CD8-positive, alpha-beta memory T cell (primary cell): Measurements from ENCODE around the gene TTLL6. TPM values are rescaled to one million over a fixed set of nuclear protein-coding genes. Genes with fewer than 3 reads are reported as not detected.
"Not testable (repeated sequence)": the region's sequence is repeated elsewhere in the genome, so short reads cannot be mapped to it uniquely, and the experiment has no call there.

Experiments
- CTCF ChIA-PET: fragments of 350-600 bp; sonication (Branson Sonifier 250); formaldehyde crosslinking; loops from one replicate; lab custom pipeline; 2021; ENCODE audit warnings: antibody characterized with exemption; lab: Charles Lee
- POLR2A ChIA-PET: fragments of 350-600 bp; sonication (Branson Sonifier 250); formaldehyde crosslinking; loops from one replicate; lab custom pipeline; 2021; ENCODE audit warnings: antibody characterized with exemption; lab: Charles Lee
- DNase-seq, 5 donors: peaks; one replicate each; pipeline versions ENCODE4 v3.0.0 to v3.0.0-alpha.2; 2020 to 2022; ENCODE audit warnings: mixed read lengths in 1 of 5
- H3K27ac ChIP-seq: one replicate; pipeline ENCODE4 v1.7.0; 2013; ENCODE audit warnings: low read depth, mild to moderate bottlenecking, low read length, moderate library complexity
- H3K27me3 ChIP-seq: 2 replicates; pipeline ENCODE4 v1.7.0; 2013; ENCODE audit warnings: low read length, mild to moderate bottlenecking; ENCODE audit not compliant: insufficient read depth, poor library complexity, severe bottlenecking
- H3K36me3 ChIP-seq: 2 replicates; pipeline ENCODE4 v1.7.0; 2013; ENCODE audit warnings: mild to moderate bottlenecking, low read length, moderate library complexity; ENCODE audit not compliant: insufficient read depth
- H3K4me1 ChIP-seq: 2 replicates; pipeline ENCODE4 v1.7.0; 2013; ENCODE audit warnings: mild to moderate bottlenecking, low read length, moderate library complexity; ENCODE audit not compliant: insufficient read depth
- H3K4me3 ChIP-seq: 2 replicates; pipeline ENCODE4 v1.7.0; 2013; ENCODE audit warnings: mild to moderate bottlenecking, low read length
- H3K9me3 ChIP-seq: 2 replicates; pipeline ENCODE4 v1.7.0; 2013; ENCODE audit warnings: mild to moderate bottlenecking, low read length
- H3K27ac Mint-ChIP-seq, 8 donors: one replicate each; pipeline ENCODE4 v1.8.0; 2020 to 2021; ENCODE audit warnings: mixed read lengths in 8 of 8, mild to moderate bottlenecking in 6 of 8, inconsistent platforms in 3 of 8, moderate library complexity in 3 of 8
- H3K27me3 Mint-ChIP-seq, 2 donors: one replicate each; pipeline ENCODE4 v1.8.0; 2020 to 2021; ENCODE audit warnings: mixed read lengths in 2 of 2, mild to moderate bottlenecking in 1 of 2, moderate library complexity in 1 of 2
- H3K36me3 Mint-ChIP-seq, 3 donors: one replicate each; pipeline ENCODE4 v1.8.0; 2020 to 2021; ENCODE audit warnings: mixed read lengths in 3 of 3, inconsistent platforms in 1 of 3, mild to moderate bottlenecking in 1 of 3
- H3K4me1 Mint-ChIP-seq, 3 donors: one replicate each; pipeline ENCODE4 v1.8.0; 2020 to 2021; ENCODE audit warnings: mixed read lengths in 3 of 3, inconsistent platforms in 1 of 3, mild to moderate bottlenecking in 1 of 3
- H3K4me3 Mint-ChIP-seq, 7 donors: one replicate each; pipeline ENCODE4 v1.8.0; 2020 to 2021; ENCODE audit warnings: mixed read lengths in 7 of 7, mild to moderate bottlenecking in 6 of 7, moderate library complexity in 4 of 7, inconsistent platforms in 2 of 7
- H3K9me3 Mint-ChIP-seq, 5 donors: one replicate each; pipeline ENCODE4 v1.8.0; 2020 to 2022; ENCODE audit warnings: mixed read lengths in 5 of 5, mild to moderate bottlenecking in 3 of 5, moderate library complexity in 2 of 5, inconsistent platforms in 1 of 5
- polyA plus RNA-seq: library from polyadenylated mRNA; unstranded; fragments of 300-500 nt; fragmentation: Illumina TruSeq; gene quantifications from one replicate; pipeline ENCODE4 v1.2.3, GENCODE V29; 2021
- total RNA-seq, 2 experiments: library from RNA; stranded (reverse); gene quantifications; one replicate each; pipeline ENCODE4 v1.2.3, GENCODE V29; 2021

TTLL6 gene
- total and polyA plus RNA-seq, 3 experiments from 2014 or later, result not detected

DNA sequence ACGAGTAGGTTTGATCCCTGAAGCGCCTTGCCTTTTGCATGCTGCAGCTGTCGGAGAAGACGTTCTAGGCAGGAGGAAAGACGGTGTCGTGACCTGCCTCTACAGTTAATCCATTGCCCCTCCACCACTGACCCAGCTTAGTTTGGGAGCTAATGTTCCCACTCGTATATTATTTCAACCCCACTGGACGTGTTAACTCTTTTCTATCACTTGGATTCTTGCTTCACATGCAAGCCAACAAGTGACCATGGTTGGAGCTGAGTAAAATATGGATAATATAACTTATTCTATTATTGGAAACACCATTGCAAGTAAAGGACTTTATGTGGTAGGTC lies 14.5 kb upstream of the TTLL6 start:
- H3K27ac Mint-ChIP-seq, result peak overlapping the region; percentile 15 to 99 (median 98)
- ChIA-PET CTCF (interaction anchor here (0.9 to 3.3 kb wide), 4 partner anchors 9 to 17 kb away, joined by 3 to 13 read pairs (median 6); no protein-coding TSS in a partner anchor), POLR2A (interaction anchor here (1.0 to 1.6 kb wide), 2 partner anchors 10 to 76 kb away, joined by 3 to 8 read pairs; no protein-coding TSS in a partner anchor)
- H3K4me3 Mint-ChIP-seq, result peak overlapping the region; percentile 95 to 98 (median 97)
- Histone ChIP-seq H3K9me3 (no peaks in the 10 kb centered on the region), H3K36me3 (no peaks in the 10 kb centered on the region), H3K4me1 (peaks cover 49% of the 10 kb centered on the region), H3K27ac (peak overlapping the region; percentile 89), H3K4me3 (peak overlapping the region; percentile 88), H3K27me3 (no peaks in the 10 kb centered on the region)
- H3K36me3 Mint-ChIP-seq, result peaks cover 0 to 14% (median 3%) of the 10 kb centered on the region in 3 donors
- H3K9me3 Mint-ChIP-seq, result no peaks in the 10 kb centered on the region
- peaks cover 34 to 65% (median 58%) of the 10 kb centered on the region in 3 donors for H3K4me1 Mint-ChIP-seq
- peaks cover 0 to 9% of the 10 kb centered on the region in 2 donors for H3K27me3 Mint-ChIP-seq
- DNase-seq, result no peak

DNA sequence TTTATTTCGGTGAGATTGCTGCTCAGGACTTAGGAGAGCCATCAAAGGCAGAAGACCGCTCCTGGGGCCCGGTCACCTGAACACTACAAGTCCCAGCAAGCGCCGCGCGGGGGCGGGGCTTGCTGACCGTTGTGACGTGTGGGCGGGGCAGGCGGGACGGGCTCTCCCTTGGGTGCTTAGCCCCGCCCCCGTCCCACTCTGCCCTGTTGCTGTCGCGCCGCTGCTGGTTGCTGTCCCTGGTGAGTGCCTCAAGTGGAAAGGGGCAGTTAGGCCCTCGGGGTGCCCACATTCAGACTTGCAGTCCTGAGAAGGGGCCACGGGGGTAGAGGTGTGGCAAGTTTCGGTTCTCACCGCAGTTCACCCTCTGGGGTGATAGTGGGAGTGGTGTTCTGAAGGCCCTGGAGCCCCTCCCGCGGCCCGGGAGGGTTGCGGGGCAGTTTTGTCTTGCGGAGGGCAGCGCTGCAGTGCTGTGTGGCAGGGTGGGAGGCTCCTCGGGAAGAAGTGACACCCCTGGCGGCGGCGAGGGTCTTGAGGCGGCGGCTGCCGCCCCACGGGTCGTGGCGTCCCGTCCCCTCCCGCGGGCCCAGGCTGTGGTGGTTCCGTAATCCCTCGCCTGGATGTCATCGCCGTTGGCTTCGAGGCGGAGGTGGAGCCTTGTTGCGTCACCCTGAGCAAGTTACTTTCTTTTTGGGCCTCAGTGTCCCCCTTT lies 14.0 kb upstream of the TTLL6 start, which contains the start of gene CALCOCO2:
Gene CALCOCO2, plus strand, starts transcription at position 196 of the 709 bp plus-strand sequence. CDS start 10,673 bp downstream, outside the sequence.
- peaks cover 29 to 60% (median 52%) of the 10 kb centered on the region in 3 donors for H3K4me1 Mint-ChIP-seq
- POLR2A ChIA-PET, result interaction anchor here (1.0 to 1.6 kb wide), 3 partner anchors 10 to 77 kb away, joined by 3 to 9 read pairs (median 8); no protein-coding TSS in a partner anchor
- Histone ChIP-seq H3K27me3 (no peaks in the 10 kb centered on the region), H3K4me1 (peaks cover 44% of the 10 kb centered on the region), H3K27ac (peak within 1 kb of the TSS; percentile 89), H3K36me3 (no peaks in the 10 kb centered on the region), H3K9me3 (no peaks in the 10 kb centered on the region), H3K4me3 (peak within 1 kb of the TSS; percentile 88)
- peak within 1 kb of the TSS; percentile 95 to 98 (median 97) for H3K4me3 Mint-ChIP-seq
- H3K27ac Mint-ChIP-seq, result peak within 1 kb of the TSS; percentile 89 to 99 (median 98)
- peaks cover 1 to 10% of the 10 kb centered on the region in 2 donors for H3K27me3 Mint-ChIP-seq
- CTCF ChIA-PET, result interaction anchor here (1.0 to 3.3 kb wide), 4 partner anchors 9 to 48 kb away, joined by 3 to 13 read pairs (median 6); no protein-coding TSS in a partner anchor
- H3K36me3 Mint-ChIP-seq, result peaks cover 0 to 13% (median 0%) of the 10 kb centered on the region in 3 donors
- DNase-seq, result peak; percentile 79 to 87 (median 83)
- no peaks in the 10 kb centered on the region for H3K9me3 Mint-ChIP-seq

DNA sequence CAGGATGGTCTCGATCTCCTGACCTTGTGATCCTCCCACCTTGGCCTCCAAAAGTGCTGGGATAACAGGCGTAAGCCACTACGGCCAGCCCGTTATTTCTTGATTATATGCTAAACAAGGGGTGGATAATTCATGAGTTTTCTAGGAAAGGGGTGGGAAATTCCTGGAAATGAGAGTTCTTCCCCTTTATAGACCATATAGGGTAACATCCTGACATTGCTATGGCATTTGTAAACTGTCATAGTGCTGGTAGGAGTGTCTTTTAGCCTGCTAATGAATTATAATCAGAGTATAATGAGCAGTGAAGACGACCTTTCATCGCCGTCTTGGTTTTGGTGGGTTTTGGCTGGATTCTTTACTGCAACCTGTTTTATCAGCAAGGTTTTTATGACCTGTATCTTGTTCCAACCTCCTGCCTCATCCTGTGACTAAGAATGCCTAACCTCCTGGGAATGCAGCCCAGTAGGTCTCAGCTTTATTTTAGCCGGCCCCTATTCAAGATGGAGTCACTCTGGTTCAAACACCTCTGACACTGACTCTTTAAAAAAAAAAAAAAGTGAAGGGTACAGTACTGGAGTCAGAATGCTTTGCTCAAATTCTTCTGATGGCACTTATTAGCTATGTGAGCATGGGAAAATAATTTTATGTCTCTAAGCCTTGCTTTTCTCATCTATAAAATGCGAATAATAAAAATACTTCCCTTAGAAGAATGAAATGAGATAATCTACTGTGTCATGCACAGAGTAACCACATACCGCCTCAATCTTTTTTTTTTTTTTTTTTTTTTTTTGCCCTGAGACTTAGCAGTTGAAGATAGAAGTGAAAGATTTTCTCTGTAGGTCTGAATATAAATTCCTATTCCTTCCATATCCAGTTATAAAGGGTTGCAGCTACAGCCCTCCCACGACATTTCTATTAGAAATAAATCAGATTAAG lies 8.7 kb upstream of the TTLL6 start:
- Histone ChIP-seq H3K9me3 (no peaks in the 10 kb centered on the region), H3K27ac (no peak overlapping the region), H3K27me3 (no peaks in the 10 kb centered on the region), H3K36me3 (no peaks in the 10 kb centered on the region), H3K4me3 (no peak overlapping the region), H3K4me1 (peaks cover 4% of the 10 kb centered on the region)
- H3K9me3 Mint-ChIP-seq, result no peaks in the 10 kb centered on the region
- POLR2A ChIA-PET, result interaction anchor here (0.6 kb wide), 1 partner anchor 343 kb away, joined by 6 read pairs; no protein-coding TSS in a partner anchor
- no peak for DNase-seq
- H3K36me3 Mint-ChIP-seq, result peaks cover 0 to under 1% (median 0%) of the 10 kb centered on the region in 3 donors
- no peak overlapping the region for H3K27ac Mint-ChIP-seq
- peaks cover 1 to 9% (median 5%) of the 10 kb centered on the region in 3 donors for H3K4me1 Mint-ChIP-seq
- no peak overlapping the region for H3K4me3 Mint-ChIP-seq
- CTCF ChIA-PET, result interaction anchor here (1.1 kb wide), 1 partner anchor 53 kb away, joined by 6 read pairs; no protein-coding TSS in a partner anchor
- peaks cover 13 to 22% of the 10 kb centered on the region in 2 donors for H3K27me3 Mint-ChIP-seq

DNA sequence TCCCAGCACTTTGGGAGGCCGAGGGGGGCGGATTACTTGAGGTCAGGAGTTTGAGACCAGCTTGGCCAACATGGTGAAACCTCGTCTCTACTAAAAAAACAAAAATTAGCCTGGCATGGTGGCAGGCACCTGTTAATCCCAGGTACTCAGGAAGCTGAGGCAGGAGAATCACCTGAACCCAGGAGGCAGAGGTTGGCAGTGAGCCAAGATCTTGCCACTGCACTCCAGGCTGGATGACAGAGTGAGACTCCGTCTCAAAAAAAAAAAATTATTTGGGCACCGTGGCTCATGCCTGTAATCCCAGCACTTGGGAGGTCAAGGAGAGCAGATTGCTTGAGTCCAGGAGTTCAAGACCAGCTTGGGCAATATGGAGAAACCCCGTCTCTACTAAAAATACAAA lies 3.9 kb upstream of the TTLL6 start:
- H3K4me3 Mint-ChIP-seq, H3K9me3 ChIP-seq, H3K27ac Mint-ChIP-seq, H3K36me3 Mint-ChIP-seq, H3K27ac ChIP-seq, H3K36me3 ChIP-seq, H3K9me3 Mint-ChIP-seq, POLR2A ChIA-PET, H3K4me3 ChIP-seq, DNase-seq: not testable (repeated sequence)
- peaks cover 9 to 14% (median 11%) of the 10 kb centered on the region in 3 donors for H3K4me1 Mint-ChIP-seq
- peaks cover 26 to 44% of the 10 kb centered on the region in 2 donors for H3K27me3 Mint-ChIP-seq
- CTCF ChIA-PET, result interaction anchor here (0.9 to 2.3 kb wide), 2 partner anchors 58 kb away, joined by 5 to 11 read pairs; no protein-coding TSS in a partner anchor
- H3K4me1 ChIP-seq, result peaks cover 13% of the 10 kb centered on the region
- H3K27me3 ChIP-seq, result peaks cover 14% of the 10 kb centered on the region

DNA sequence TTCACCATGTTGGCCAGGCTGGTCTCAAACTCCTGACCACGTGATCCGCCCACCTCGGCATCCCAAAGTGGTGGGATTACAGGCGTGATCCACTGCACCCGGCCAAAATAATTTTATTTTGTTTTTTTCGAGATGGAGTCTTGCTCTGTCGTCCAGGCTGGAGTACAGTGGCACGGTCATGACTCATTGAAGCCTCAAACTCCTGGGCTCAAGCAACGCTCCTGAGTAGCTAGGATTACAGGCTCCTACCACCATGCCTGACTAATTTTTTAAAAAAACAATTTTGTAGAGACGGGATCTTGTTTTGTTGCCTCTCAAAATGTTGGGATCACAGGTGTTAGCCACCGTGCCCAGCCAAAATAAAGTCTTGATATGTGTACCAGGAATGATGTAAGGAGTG lies 2.4 kb upstream of the TTLL6 start:
- no peaks in the 10 kb centered on the region for H3K36me3 ChIP-seq
- peaks cover 13 to 22% (median 14%) of the 10 kb centered on the region in 3 donors for H3K4me1 Mint-ChIP-seq
- H3K27ac Mint-ChIP-seq, result peak overlapping the region in 1 of 8 donors; percentile 36
- H3K4me3 ChIP-seq, result no peak overlapping the region
- no peak overlapping the region for H3K27ac ChIP-seq
- H3K4me1 ChIP-seq, result peaks cover 13% of the 10 kb centered on the region
- CTCF ChIA-PET, result interaction anchor here (12.2 kb wide), 1 partner anchor 60 kb away, joined by 214 read pairs; no protein-coding TSS in a partner anchor
- H3K9me3 Mint-ChIP-seq, result no peaks in the 10 kb centered on the region
- H3K4me3 Mint-ChIP-seq, result no peak overlapping the region
- H3K9me3 ChIP-seq, result no peaks in the 10 kb centered on the region
- DNase-seq, result no peak
- H3K27me3 ChIP-seq, result peaks cover 14% of the 10 kb centered on the region
- H3K36me3 Mint-ChIP-seq, result no peaks in the 10 kb centered on the region
- H3K27me3 Mint-ChIP-seq, result peaks cover 28 to 48% of the 10 kb centered on the region in 2 donors
- POLR2A ChIA-PET, result no interaction called here

DNA sequence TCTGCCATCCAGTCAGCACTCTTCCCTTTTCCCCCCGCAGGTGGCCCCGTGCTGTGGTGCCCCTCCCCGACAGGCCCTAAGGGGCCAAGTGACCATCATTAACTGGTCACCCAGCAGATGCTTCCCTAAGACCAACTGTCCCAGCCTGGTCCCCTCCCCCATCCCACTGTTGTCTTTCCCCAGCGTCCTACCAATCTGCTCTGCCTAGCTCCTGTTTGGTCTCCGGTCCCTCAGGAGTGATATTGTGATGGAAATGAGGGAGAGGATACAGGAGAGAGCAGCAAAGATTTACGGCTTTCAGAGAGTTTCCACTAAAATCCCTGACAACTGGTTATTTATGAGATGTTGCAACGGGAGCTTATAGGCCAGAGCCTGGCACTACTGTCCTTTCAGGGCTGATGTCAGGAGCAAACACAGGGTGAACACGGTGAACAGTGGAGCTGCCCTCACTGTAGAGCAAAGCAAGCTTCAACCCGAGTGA lies 1.4 kb upstream of the TTLL6 start:
- peaks cover 14% of the 10 kb centered on the region for H3K27me3 ChIP-seq
- no peaks in the 10 kb centered on the region for H3K9me3 Mint-ChIP-seq
- H3K4me3 Mint-ChIP-seq, result peak overlapping the region in 1 of 7 donors; percentile 79
- H3K4me1 Mint-ChIP-seq, result peaks cover 13 to 24% (median 14%) of the 10 kb centered on the region in 3 donors
- no peaks in the 10 kb centered on the region for H3K36me3 Mint-ChIP-seq
- no peak for DNase-seq
- no peak overlapping the region for H3K4me3 ChIP-seq
- ChIA-PET CTCF (interaction anchor here (1.4 to 12.2 kb wide), 2 partner anchors 55 to 61 kb away, joined by 5 to 214 read pairs; no protein-coding TSS in a partner anchor), POLR2A (no interaction called here)
- peaks cover 13% of the 10 kb centered on the region for H3K4me1 ChIP-seq
- H3K9me3 ChIP-seq, result no peaks in the 10 kb centered on the region
- peak overlapping the region in 2 of 8 donors; percentile 18 to 56 for H3K27ac Mint-ChIP-seq
- H3K36me3 ChIP-seq, result no peaks in the 10 kb centered on the region
- no peak overlapping the region for H3K27ac ChIP-seq
- H3K27me3 Mint-ChIP-seq, result peaks cover 27 to 53% of the 10 kb centered on the region in 2 donors

DNA sequence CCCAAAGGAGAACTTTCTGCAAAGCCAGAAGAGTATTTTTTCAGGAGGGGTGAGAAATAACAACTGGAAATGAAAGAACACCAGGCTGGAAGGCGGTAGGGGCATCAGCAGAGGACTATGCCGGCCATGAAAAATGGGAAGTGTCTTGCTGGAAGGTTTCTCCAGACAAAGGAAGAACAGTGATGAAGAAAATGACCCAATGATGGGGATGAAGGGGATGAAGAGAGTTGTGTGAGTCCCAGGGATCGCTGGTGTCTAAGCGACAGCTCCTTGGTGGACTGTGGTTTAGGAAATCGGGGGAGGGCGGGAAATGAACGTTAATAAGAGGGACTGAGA lies 623 bp downstream of the TTLL6 start:
- no peaks in the 10 kb centered on the region for H3K36me3 ChIP-seq
- Mint-ChIP-seq H3K36me3 (no peaks in the 10 kb centered on the region), H3K27ac (peak overlapping the region in 3 of 8 donors; percentile 63 to 90 (median 68)), H3K4me3 (peak overlapping the region; percentile 29 to 89 (median 76)), H3K4me1 (peaks cover 13 to 24% (median 14%) of the 10 kb centered on the region in 3 donors), H3K27me3 (peaks cover 30 to 61% of the 10 kb centered on the region in 2 donors), H3K9me3 (no peaks in the 10 kb centered on the region)
- no peaks in the 10 kb centered on the region for H3K9me3 ChIP-seq
- CTCF ChIA-PET, result interaction anchor here (1.0 to 12.2 kb wide), 5 partner anchors 12 to 68 kb away, joined by 3 to 214 read pairs (median 10); no protein-coding TSS in a partner anchor
- DNase-seq, result no peak
- POLR2A ChIA-PET, result no interaction called here
- H3K27me3 ChIP-seq, result peaks cover 20% of the 10 kb centered on the region
- peaks cover 13% of the 10 kb centered on the region for H3K4me1 ChIP-seq
- H3K4me3 ChIP-seq, result peak overlapping the region; percentile 69
- H3K27ac ChIP-seq, result no peak overlapping the region
